Vein endothelial cell (primary cell): Measurements from ENCODE around the gene SDHB. TPM values are rescaled to one million over a fixed set of nuclear protein-coding genes. Genes with fewer than 3 reads are reported as not detected.

Experiments used
- total RNA-seq: library from RNA; depleted of rRNA; stranded (reverse); fragments of >200 nt; gene quantifications from 2 replicates; pipeline ENCODE4 v1.2.3, GENCODE V29; 2012

SDHB gene
- total RNA-seq: 96.0 and 97.8 TPM in 2 replicates

DNA sequence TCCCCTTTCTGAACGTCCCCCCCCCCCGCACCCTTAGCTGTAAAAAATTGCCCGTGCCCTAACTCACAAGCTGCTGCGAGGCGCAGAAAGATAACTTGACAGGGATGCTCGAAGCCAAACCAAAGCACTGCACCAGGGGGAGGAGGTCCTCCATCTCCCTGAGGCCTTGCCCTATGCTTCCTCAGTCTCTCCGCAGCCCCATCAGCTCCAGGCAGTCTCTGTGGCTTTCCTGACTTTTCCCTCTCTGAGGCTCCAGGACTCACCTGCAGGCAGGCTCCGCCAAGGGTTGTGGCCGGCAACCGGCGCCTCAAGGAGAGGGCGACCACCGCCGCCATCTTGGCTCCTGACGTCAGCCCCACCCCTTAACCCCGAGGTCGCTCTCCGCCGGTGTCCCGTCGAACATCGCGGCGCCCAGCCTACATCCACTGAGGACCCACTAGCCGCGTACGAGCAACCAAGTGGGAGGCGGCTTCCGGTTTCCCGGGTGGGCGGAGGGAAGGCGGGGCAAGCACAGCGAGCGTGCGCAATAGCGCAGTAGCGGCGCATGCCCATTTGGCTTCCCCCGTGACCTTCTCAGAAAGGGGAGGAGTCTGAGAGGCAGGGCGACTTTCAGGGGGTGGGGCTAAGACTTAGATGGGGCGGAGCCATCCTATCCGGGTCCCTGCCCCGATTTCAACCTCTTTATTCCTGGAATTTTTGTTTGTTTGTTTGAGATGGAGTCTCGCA lies at the start of gene SDHB:
Gene SDHB (minus strand): TSS at position 348 of the 726 bp plus-strand sequence. CDS start 13 bp downstream, at position 335.

DNA sequence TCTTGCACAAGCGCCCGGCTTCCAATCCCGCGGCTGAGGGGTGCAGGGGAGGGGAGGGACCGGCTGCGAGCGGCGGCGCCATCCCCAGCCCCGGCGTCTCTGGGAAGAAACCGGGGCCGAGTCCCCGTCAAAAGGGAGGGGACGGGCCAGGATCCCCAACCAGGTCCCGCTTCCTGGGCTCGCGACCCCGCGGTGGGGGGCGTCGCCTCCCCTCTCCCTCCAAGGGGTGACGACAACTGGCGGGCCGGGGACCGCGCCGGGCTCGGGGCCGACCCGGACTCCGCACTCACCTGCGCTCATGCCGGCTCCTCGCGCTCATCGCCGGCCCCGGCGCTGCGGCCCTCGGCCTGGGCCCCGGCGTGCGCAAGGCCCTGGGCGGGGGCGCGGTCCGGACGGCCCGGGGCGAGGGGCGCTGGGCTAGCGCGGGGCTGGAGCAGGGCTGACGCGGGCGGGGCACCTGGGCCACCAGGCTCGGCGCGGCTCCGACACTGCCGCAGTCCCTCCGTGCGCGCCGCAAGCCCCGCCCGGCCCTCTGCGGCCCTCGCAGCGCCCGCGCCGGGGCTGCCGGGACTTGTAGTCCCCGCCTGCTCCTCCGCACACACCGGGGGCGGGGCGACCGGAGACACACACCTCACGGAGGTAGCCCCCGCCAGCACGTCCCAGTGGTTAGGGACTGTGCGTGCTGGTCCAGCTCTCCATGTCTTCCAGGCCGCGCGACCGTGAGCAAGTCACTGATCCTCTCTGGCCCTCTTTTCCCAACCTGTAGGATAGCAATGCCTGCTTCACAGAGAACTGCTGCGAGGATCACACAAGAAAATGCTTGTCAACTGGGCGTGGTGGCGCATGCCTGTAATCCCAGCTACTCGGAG lies 42.2 kb downstream of the SDHB start, which contains the start of gene ATP13A2:
Gene ATP13A2 (minus strand): TSS at position 490 of the 869 bp plus-strand sequence. CDS start 190 bp downstream, at position 300.

DNA sequence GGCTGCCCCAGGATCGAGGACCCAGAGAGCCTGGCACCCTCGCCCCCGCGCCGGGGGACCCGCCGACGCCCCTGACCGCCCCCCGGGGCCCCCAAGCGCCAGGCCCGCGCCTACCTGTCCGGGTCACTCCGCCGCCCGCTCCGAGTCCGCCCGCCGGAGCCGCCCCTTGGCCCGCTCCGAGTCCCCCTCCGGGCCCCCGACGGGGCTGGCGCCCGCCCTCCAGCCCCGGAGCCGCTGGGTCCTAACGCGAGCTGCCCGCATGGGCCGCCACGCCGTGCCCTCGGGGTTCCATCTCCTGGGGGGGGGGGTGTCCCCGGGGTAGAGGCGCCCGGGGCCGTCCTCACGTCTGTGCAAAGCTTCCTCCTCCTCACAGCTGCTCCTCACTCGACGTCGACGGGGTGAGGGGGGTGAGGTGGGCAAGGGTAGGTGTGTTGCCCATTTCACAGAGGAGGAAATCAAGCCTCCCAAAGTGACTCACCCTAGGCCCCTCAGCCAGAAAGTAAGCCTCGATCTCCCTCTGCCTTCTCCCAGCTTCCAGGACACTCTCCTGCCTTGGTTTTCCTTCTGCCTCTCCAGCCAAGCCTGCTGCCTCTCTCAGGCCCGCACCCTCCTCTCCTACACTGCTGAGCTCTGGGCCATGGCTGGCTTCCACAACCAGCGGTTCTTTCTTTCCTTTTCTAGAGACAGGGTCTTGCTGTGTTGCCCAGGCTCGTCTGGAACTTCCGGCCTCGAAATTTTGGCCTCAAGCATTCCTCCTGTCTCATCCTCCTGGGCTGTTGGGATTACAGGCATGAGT lies 73.2 kb downstream of the SDHB start, which contains the start of gene MFAP2:
Gene MFAP2 (minus strand): TSS at position 148 of the 796 bp plus-strand sequence. CDS start 2,347 bp downstream, outside the sequence.

Other genes starting within 250 kb of the SDHB start
- under 0.01 TPM in 2 replicates for gene RNU1-2, start 158.1 kb downstream of the SDHB start, total RNA-seq
- 9.4 and 17.3 TPM in 2 replicates for gene CROCC, start 132.1 kb downstream of the SDHB start, total RNA-seq
- 26.2 and 54.5 TPM in 2 replicates for gene MFAP2, start 73.4 kb downstream of the SDHB start, total RNA-seq
- 60.2 and 86.9 TPM in 2 replicates for gene ATP13A2, start 42.1 kb downstream of the SDHB start, total RNA-seq
- gene PADI2, start 65.4 kb upstream of the SDHB start, total RNA-seq: under 0.01 TPM in 1 of 2 replicates, not detected in the other
- gene PADI1, start 151.1 kb upstream of the SDHB start, total RNA-seq: not detected in 2 replicates
- not detected in 2 replicates for gene PADI3, start 195.1 kb upstream of the SDHB start, total RNA-seq